HG03575 (cell line): ENCODE measurements around the gene PRSS8.
"Not testable (repeated sequence)": the region's sequence is repeated elsewhere in the genome, so short reads cannot be mapped to it uniquely, and the experiment has no call there.

Experiments used
- ATAC-seq: cut with Tn5 transposase; IDR thresholded peaks from one replicate; pipeline ENCODE4 v1.9.1; 2021; ENCODE audit not compliant: unreplicated experiment, insufficient number of reproducible peaks, low FRiP score; ENCODE audit errors: extremely low read depth

Gene PRSS8

DNA sequence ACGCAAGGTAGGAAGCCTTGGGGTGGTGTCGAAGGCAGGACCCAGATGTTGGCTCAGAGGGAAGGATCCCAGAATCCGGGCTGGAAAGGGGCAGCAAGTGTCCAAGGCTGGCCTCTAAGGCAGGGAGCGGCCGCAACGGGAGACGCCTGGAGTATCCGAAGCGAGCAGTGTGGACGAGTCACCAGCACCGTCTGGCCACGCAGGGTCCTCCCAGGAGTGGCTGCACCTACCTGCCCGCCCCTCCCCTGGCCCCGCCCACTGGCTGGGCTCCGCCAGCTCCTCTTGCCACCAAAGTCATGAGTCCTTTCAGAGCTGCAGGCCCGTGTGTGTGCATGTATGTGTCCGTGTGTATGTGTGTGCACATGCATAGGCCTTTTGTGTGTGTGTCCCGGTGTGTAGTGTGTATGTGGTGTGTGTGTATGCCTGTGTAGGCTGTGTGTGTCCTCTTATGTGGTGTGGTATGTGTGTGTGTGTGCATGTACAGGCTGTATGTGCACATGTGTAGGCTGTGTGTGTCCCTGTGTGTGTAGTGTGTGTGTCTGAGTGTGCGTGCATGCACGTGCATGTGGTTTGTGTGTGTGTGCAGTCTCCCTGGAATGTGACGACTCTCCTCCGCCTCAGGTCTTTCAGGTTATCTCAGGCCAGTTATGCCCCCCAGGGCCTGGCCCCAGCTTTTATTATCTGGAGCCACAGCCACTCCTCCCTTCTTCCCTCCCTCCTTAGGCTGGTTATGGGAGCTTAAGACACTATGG lies at the start of gene PRSS8:
Gene PRSS8 (minus strand): TSS at position 193 of the 752 bp plus-strand sequence. CDS start 229 bp downstream, outside the sequence.
- ATAC-seq, result no peak

DNA sequence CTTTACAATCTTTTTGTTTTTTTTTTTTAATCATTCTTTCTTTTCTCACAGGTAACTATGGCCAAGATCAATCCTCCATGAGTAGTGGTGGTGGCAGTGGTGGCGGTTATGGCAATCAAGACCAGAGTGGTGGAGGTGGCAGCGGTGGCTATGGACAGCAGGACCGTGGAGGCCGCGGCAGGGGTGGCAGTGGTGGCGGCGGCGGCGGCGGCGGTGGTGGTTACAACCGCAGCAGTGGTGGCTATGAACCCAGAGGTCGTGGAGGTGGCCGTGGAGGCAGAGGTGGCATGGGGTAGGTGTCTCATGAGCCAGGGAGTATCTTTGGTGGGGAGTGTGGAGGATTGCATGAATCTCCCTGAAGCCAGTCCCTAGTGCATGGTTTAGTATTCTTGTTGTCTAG lies 49.4 kb upstream of the PRSS8 start:
- no peak for ATAC-seq

- no peak for ATAC-seq
These were observed 48.2 kb upstream of the PRSS8 start for GRCh38 chr16:31183432-31184428.

DNA sequence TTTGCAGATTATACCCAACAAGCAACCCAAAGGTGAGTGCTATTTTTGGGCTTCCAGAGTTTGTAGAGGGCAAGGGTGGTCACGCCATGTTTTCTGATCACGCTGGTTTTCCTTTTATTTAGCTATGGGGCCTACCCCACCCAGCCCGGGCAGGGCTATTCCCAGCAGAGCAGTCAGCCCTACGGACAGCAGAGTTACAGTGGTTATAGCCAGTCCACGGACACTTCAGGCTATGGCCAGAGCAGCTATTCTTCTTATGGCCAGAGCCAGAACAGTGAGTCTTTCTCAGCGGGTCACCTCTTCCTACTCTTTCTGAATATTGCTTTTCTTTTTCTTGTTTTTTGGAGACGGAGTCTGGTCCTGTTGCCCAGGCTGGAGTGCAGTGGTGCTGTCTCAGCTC lies 46.9 kb upstream of the PRSS8 start:
- no peak for ATAC-seq

GRCh38 chr16:31181102-31181830 lies 45.7 kb upstream of the PRSS8 start:
- no peak for ATAC-seq

DNA sequence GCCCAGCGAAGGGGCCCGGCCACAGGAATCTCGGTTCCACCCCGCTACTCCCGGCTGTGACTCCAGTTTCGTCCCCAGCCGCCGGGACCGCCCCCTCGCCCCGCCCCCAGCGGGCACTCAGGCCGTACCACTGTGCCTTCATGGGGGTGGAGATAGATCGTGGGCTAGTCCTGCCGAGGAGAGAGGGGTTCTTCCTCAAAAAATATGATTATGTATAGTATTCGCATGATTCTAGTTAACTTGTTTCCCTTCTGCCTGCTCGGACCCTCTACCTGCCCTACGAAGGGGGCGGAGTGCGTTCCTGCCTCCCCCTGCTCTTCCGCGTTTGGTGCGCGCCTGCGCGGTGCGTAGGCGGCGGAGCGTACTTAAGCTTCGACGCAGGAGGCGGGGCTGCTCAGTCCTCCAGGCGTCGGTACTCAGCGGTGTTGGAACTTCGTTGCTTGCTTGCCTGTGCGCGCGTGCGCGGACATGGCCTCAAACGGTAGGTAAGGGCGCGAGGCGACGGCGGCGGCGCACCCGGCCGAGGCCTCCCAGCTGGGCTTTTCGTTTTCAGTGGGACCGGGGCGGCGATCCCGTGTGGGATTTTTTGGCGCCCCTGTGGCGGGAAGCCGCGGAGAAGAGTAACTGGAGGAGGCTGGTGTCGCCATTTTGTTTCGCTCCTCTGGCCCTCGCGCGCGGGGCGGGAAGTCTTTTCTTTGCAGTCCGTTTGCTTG lies 44.4 kb upstream of the PRSS8 start, which contains the start of gene FUS:
Gene FUS (plus strand): TSS at position 393 of the 713 bp plus-strand sequence. CDS start 76 bp downstream, at position 469.
- peak; percentile 30 for ATAC-seq

- ATAC-seq, result no peak
These were observed 43.8 kb upstream of the PRSS8 start for GRCh38 chr16:31179219-31179746.

DNA sequence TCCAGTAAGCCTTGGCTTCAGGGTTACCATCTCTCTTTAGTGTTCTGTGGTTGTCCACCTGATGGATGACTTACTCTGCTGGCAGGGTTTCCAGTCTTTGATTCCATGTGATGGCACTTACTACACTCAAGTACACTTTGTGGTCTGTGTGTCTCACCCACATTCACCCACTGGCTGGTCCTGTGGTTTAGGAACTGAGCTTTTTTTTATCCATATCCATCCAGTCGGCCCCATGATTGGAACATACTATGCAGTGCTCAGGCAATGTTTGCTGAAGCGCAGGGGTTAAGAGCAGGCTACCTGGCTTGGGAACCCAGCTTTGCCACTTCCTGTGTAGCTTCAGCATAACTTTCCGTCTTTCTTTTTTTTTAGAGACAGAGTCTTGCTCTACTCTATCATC lies 41.6 kb upstream of the PRSS8 start:
- ATAC-seq, result no peak

DNA sequence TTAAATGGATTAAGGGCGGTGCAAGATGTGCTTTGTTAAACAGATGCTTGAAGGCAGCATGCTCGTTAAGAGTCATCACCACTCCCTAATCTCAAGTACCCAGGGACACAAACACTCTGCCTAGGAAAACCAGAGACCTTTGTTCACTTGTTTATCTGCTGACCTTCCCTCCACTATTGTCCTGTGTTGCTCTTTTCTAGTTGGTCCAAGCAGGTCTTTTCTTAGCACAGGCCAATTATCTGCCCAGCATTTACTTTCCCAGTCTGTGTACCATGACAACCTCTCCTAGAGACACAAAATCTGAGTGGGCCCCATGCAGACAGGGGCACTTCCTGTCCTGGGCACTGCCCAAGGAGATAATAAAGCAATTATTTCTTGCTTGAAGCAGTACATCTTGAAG lies 34.5 kb upstream of the PRSS8 start:
- not testable (repeated sequence) for ATAC-seq

GRCh38 chr16:31168848-31169247 lies 33.3 kb upstream of the PRSS8 start:
- ATAC-seq, result no peak

GRCh38 chr16:31167315-31167714 lies 31.8 kb upstream of the PRSS8 start:
- no peak for ATAC-seq

DNA sequence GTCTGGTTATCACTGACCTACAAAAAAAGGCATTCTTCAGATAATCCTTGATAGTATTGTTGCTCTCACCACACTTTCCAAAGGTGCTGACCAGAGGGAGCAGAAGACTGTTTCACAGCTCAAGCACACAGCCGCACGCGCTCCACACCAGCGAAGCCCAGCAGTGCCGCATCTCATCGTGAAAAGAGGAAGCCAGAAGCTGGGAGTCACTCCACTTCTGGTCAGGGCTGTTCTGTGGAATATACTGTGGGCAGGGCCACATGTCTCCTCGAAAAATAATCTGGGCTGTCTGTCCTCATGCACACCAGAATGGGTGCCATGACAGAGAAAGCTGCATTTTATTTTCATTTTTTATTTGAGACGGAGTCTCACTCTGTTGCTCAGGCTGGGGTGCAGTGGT lies 21.6 kb upstream of the PRSS8 start:
- no peak for ATAC-seq

GRCh38 chr16:31150976-31151375 lies 15.4 kb upstream of the PRSS8 start:
- not testable (repeated sequence) for ATAC-seq

GRCh38 chr16:31149894-31150890 lies 14.7 kb upstream of the PRSS8 start, which contains the start of gene PRSS36:
TSS of gene PRSS36 (minus strand) at chr16:31150066. CDS start at chr16:31150035, 31 bp downstream.
- no peak for ATAC-seq

GRCh38 chr16:31149332-31149731 lies 13.8 kb upstream of the PRSS8 start:
- ATAC-seq, result no peak

DNA sequence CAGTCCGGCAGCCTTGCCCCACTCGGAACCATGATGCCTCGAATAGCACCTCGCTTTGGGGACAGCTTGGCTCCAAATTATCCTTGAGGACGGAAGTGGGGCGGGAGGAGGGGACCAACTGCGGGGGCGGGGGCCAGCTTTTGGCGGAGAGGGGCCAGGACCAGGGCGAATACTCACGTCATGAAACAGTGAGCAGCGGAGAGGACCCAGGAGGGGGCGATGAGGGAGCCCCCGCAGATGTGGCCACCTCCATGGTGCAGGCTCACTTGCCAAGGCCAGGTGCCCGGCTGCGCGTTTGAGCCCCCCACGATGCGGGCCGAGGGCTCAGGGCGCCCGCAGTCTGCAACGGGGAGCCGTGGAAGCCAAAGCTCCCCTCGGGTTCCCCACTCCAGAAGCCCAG lies 13.4 kb upstream of the PRSS8 start:
- ATAC-seq, result no peak

DNA sequence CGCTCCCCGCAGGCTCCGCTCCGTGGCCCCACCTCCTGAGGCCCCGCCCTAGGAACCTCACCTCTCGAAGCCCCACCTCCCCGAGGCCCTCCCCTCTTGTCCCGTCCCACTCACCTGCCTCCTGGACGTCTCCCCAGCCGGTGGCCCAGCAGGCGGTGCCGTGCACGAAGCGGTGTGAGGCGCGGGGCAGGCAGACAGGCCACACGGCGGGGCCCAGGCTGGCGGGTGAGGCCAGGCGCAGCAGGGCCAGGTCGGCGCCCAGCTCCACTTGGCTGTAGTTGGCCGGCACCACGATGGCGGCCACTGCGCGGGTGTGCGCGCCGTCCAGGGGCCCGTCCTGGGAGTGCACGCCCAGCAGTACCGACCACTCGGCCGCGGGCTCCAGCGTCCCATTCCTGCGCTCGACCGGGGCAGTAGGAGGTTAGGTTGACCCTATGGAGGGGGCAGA lies 12.8 kb upstream of the PRSS8 start:
- no peak for ATAC-seq
